Epidermal melanocyte (primary cell): ENCODE measurements around the gene ASPG.

Experiments used
- DNase-seq: peaks from one replicate; pipeline ENCODE4 v3.0.0; 2011; ENCODE audit warnings: low spot score; ENCODE audit not compliant: insufficient read length

The ASPG gene

GRCh38 chr14:104085032-104085888 is at the start of gene ASPG:
Gene ASPG (plus strand): TSS chr14:104085700. CDS start chr14:104085771, 71 bp downstream.
- DNase-seq = peak; percentile 18

DNA sequence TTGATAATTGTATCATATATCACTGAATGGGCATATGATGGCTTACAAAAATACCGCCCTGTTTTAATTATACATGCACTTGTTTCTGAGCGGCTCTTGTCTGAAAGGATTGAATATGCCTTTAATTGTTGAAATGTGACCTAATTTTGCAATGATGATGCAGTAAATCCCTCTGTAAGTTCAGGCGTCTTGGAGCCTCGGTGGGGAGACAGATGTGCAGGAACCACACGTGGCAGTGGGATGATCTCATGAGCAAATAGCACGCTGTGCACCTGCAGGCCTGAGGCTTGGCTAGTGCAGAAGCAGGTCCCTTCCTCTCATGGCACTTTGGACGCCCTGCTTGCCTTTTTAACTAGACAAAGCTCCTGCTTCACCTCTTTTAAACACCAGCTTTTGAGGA is 49.3 kb upstream of the ASPG start:
- DNase-seq = no peak

DNA sequence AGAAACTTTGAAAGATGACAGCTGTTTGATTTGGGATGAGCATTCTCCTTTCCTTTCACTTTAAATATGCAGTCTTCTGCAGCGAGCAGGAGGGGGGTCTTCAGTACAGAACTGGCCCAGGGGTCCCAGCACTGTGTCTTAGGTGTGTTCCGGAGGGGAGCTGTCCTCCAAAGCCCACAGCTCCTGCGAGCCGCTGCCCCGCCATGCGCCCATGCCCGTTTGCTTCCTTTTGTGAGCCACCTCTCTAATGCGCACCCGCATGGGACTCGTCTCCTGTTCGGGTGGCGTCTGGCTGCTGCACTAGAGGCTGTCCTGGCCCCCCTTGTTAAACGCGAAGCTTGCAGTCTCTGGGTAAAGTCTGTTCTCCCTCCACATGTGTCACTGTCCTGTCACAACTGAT is 48.4 kb upstream of the ASPG start:
- no peak for DNase-seq

DNA sequence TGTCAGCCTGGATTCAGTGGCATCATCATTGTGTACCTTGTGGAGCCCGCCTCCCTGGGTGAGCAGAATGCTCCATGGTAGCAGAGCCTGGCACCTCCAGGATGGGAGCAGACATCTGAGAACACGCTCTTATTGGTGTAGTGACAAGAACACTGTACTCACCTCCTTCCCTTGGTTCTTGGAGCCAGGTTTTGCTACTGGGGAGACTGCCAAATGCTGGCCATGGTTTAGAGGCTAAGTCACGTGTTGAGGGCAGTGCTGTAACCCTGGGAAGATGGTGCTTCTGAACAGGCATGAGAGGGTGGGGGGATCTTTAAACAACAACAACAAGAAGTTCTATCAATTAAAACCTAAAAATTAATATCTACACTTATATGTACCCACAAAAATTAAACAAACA is 47.6 kb upstream of the ASPG start:
- no peak for DNase-seq

DNA sequence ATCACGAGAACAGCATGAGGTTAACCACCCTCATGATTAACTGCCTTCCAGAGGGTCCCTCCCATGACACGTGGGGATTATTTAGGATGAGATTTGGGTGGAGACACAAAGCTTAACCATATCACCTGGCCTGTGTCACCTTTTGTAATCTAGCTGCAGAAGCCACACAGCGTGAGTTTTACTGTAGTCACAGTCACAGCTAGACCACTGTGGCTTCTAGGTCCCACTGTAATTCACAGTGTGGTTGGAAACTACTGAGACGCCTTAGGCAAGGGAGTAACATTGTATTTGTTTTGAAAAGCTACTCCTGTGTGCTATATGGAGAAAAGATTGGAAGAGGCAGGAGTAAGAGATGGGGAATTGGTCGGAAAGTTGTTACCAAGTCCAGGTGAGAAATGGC is 46.3 kb upstream of the ASPG start:
- DNase-seq = no peak

- no peak for DNase-seq
Measured at GRCh38 chr14:104040539-104040938, 45.0 kb upstream of the ASPG start.

DNA sequence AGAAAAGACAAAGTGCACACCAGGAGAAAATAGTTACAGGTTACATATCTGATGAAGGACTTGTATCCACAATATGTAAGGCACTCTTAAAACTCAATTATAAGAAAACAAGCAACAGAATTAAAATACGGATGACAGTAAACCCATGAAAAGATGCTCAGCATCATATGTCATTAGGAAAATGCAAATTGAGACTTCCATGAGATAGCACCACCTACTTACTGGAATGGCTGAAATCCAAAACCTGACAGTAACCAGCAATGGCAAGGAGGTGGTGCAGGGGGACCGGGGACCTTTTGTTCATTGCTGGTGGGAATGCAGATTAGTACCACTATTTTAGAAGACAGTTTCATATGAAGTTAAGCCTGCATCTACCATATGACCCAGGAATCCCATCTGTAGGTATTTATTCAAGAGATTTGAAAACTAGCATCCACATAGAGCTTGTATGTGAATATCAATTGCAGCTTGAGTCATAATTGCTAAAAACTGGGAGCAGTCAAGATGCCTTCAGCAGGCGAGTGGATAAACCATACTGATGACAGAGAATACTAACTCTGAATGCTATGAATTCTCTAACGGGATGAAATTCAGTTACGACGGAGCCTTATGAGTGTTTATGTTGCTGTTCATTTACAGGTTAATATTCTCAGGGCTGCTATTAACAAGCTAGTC is 43.9 kb upstream of the ASPG start:
- no peak for DNase-seq

DNA sequence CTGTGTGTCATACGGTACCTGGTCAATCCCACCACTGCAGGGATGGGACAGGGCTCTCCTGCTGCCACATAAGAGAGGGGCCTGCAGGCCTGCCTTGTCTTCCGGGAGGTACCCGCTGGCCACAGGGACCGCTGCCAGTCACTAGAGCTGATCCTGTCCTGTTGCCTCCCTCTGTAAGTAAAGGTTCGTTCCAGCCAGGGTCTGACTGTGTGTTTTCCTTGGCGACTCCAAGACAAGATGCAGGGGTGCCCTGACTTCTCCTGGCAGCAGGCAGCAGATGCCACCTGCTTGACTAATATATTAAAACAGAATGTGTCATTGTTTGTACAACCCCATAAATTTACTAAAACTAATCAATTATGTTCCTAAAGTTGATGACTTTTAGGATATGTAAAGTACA is 41.5 kb upstream of the ASPG start:
- no peak for DNase-seq

DNA sequence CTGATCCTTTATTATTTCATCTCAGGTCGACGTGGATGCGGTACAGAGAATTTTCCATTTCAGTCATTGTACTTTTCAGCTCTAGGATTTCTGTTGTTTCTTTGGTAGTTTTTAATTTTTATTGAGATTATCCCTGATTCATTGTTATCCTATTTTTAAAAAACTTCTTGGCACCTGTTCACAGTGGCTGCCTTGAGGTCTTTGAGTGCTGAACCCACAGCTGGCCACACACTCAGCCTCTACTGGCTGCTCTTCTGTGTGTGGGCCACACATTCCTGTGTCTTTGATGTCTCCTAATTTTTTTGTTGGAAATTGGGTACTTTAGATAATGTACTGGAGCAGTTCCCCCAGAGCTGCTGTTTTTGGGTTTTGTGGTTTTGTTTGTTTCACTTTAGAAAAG is 37.7 kb upstream of the ASPG start:
- no peak for DNase-seq

- DNase-seq = peak; percentile 37
Measured at GRCh38 chr14:104048758-104049507, 36.6 kb upstream of the ASPG start.

DNA sequence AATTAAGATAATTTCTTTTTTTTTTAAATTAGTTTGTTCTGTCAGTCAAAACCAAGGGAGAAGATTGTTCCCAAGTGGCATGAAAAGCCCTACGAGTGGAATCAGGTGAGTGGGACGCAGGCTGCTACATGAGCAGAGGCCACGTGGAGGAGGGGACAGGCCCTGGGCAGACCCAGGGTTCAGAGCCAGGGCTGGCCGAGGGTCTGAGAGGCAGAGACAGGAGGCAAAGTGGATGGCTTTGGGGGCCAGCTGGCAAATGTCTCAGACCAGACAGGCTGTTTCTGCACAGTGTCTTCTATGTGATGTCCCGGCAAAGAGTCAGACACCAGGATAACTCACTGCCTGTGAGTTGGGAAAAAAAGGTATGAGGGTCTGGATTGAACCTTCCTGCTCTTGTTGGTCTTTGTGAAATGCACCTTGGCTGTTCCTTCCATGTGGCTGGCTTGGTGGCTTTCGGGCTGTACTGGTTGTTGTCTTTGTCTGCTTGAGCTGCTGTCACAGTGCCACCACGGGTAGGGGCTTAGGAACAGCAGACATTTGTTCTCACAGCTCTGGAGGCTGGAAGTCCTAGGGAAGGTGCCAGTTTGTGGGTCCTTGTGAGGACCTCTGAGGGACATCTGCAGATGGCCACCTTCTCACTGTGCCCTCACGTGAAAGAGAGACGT is 35.8 kb upstream of the ASPG start:
- DNase-seq = no peak

DNA sequence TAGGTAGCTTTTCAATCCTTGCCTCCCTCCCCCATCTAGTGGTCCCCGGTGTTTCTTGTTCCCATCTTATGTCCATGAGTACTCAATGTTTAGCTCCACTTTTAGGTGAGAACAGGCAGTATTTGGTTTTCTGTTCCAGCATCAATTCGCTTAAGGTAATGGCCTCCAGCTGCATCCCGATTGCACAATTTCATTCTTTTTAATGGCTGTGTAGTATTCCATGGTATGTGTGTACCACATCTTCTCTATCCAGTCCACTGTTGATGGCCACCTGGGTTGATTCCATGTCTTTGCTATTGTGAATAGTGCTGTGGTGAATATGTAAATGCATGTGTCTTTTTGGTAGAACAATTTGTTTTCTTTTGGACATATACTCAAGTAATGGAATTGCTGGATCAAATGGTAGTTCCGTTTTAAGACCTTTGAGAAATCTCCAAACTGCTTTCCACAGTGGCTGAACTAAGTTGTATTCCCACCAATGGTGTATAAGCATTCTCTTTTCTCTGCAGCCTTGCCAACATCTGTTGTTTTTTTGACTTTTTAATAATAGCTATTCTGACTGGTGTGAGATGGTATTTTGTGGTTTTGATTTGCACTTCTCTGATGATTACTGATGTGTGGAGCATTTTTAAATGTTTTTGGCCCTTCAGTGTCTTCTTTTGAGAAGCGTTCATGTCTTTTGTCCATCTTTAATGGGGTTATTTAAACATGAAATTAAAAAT is 34.2 kb upstream of the ASPG start:
- no peak for DNase-seq

GRCh38 chr14:104054222-104054905 is 31.1 kb upstream of the ASPG start:
- no peak for DNase-seq

DNA sequence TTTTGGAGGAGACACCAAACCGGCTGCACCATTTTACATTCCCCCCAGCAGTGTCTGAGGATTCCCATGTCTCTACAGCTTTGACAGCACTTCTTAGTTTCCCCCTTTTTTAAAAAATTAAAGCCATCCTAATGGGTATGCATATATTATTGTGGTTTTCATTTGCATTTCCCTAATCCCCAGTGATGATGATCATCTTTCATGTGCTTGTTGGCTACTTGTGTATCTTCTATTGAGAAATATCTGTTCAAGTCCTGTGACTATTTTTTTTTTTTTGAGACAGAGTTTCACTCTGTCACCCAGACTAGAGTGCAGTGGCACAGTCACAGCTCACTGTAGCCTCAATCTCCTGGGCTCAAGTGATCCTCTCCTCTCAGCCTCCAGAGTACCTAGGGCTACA is 23.2 kb upstream of the ASPG start:
- no peak for DNase-seq

DNA sequence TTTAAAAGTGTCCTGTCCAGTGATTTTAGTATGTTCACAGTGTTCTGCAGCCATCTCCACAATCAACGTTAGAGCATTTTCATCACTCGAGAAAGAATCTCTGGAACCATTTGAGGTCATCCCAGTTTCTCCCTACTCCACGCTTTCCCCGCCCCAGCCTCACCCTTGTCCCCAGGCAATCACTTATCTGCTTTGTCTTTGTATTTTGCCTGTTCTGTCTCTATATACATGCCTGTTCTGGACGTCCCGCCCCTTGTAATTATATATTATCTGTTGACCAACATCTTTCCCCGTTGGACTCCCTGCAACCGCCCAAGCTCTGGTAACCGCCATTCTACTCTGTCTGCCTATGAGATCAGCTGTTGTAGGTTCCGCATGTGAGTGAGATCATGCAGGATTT is 21.5 kb upstream of the ASPG start:
- DNase-seq = no peak

- no peak for DNase-seq
Measured at GRCh38 chr14:104066279-104066678, 19.2 kb upstream of the ASPG start.

- no peak for DNase-seq
Measured at GRCh38 chr14:104066719-104067295, 18.7 kb upstream of the ASPG start.

DNA sequence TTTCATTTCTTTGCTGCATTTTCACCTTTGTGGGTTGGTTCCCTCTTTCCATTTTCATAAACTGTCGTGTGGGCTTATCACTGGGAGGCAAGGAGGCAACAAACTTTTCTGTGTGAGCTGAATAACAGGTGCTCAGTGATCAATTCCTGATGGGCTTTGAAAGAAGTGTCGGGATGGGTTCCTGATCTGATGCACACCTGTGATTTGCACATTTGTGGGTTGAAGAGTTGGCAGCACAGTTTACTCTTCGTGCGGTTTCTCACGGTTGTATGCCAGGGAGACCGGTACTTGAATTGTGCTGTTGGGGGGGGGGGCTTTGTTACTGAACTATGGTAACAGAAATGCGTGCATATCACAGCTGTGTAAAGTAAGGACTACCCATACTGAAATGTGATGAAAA is 16.0 kb upstream of the ASPG start:
- no peak for DNase-seq

DNA sequence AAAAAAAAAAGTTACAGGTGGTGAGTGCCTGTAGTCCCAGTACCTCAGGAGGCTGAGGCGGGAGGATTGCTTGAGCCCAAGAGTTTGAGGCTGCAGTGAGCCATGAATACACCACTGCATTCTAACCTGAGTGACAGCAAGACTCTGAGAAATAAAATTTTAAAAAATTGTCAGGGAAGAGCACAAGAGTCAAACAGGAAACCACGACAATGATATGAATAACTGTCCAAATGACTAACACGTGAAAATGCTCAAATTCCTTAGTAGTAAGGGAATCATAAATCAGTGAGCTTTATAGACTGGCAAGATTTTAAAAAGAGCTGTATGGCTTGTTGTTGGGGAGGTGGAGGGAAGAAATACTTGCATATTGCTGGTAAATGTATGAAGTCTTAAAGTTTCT is 12.9 kb upstream of the ASPG start:
- DNase-seq = no peak

- DNase-seq = no peak
Measured at GRCh38 chr14:104073764-104074163, 11.7 kb upstream of the ASPG start.
